B cell (primary cell): ENCODE results near the gene CEP85. TPM values are rescaled to one million over a fixed set of nuclear protein-coding genes. Genes with fewer than 3 reads are reported as not detected.

Experiments
- ATAC-seq: fragments of 200-7000 bp; cut with Tn5 transposase; one replicate; pipeline ENCODE4 v1.10.0; 2021; ENCODE audit warnings: low read depth, mild to moderate bottlenecking, moderate number of reproducible peaks, moderate library complexity
- CTCF ChIA-PET: fragments of 350-600 bp; sonication (Branson Sonifier 250); formaldehyde crosslinking; loops from one replicate; lab custom pipeline; 2021; ENCODE audit warnings: antibody characterized with exemption, inconsistent platforms; lab: Charles Lee
- POLR2A ChIA-PET: fragments of 350-600 bp; sonication (Branson Sonifier 250); formaldehyde crosslinking; loops from one replicate; lab custom pipeline; 2021; ENCODE audit warnings: antibody characterized with exemption; lab: Charles Lee
- DNase-seq: peaks from one replicate; pipeline ENCODE4 v3.0.0; 2013
- H2AFZ ChIP-seq: 2 replicates; pipeline ENCODE4 v1.6.1; 2012; ENCODE audit warnings: mild to moderate bottlenecking, low read depth, low read length; ENCODE audit not compliant: insufficient read depth, poor library complexity, severe bottlenecking
- H3K27ac ChIP-seq, 2 donors: 1 replicate in 1 of 2; 2 replicates in 1 of 2; pipeline ENCODE4 v1.5.1; 2012 to 2013; ENCODE audit warnings: low read length in 2 of 2, mild to moderate bottlenecking in 2 of 2, moderate library complexity in 1 of 2
- H3K27me3 ChIP-seq, 4 experiments: fragments of 200-600 bp in 1 of 4; sonication (generic) in 1 of 4; replicated peaks in 1 of 4; 1 replicate in 2 of 4; 2 replicates in 2 of 4; pipeline versions ENCODE4 v1.6.1 to v1.7.0; 2013 to 2016; ENCODE audit warnings: low read length in 3 of 4, mild to moderate bottlenecking in 2 of 4, mixed read lengths in 1 of 4, moderate library complexity in 1 of 4; ENCODE audit not compliant: insufficient read depth in 4 of 4, control insufficient read depth in 3 of 4; ENCODE audit errors: control extremely low read depth in 1 of 4
- H3K36me3 ChIP-seq, 2 experiments: replicated peaks in 1 of 2; 1 replicate in 1 of 2; 2 replicates in 1 of 2; pipeline versions ENCODE4 v1.6.1 to v1.7.1; 2013; ENCODE audit warnings: low read length in 1 of 2; ENCODE audit not compliant: insufficient read depth in 2 of 2, control insufficient read depth in 1 of 2; ENCODE audit errors: control extremely low read depth in 1 of 2, extremely low read depth in 1 of 2
- H3K4me1 ChIP-seq, 2 donors: fragments of 200-600 bp in 1 of 2; sonication (generic) in 1 of 2; 1 replicate in 1 of 2; 2 replicates in 1 of 2; pipeline versions ENCODE4 v1.5.1 to v1.6.1; 2013 to 2017; ENCODE audit warnings: low read length in 2 of 2; ENCODE audit not compliant: control insufficient read depth in 2 of 2, insufficient read depth in 2 of 2
- H3K4me2 ChIP-seq: replicated peaks from 2 replicates; pipeline ENCODE3; 2012; ENCODE audit warnings: mild to moderate bottlenecking, low read depth, low read length; ENCODE audit not compliant: poor library complexity, severe bottlenecking
- H3K4me3 ChIP-seq, 5 experiments: fragments of 200-600 bp in 1 of 5; sonication (generic) in 1 of 5; 1 replicate in 3 of 5; 2 replicates in 2 of 5; pipeline versions ENCODE4 v1.5.1 to v1.7.0; 2011 to 2016; ENCODE audit warnings: low read length in 4 of 5, mild to moderate bottlenecking in 4 of 5, low read depth in 2 of 5, control low read depth in 1 of 5, moderate library complexity in 1 of 5; ENCODE audit not compliant: insufficient read depth in 1 of 5; ENCODE audit errors: control extremely low read depth in 1 of 5, extremely low read depth in 1 of 5
- H3K79me2 ChIP-seq: fragments of 200-600 bp; sonication (generic); one replicate; pipeline ENCODE4 v1.6.0; 2016; ENCODE audit warnings: low read length; ENCODE audit not compliant: control insufficient read depth, insufficient read depth
- H3K9ac ChIP-seq: fragments of 200-600 bp; sonication (generic); 2 replicates; pipeline ENCODE4 v1.6.1; 2017; ENCODE audit warnings: mild to moderate bottlenecking, low read length, moderate library complexity
- H3K9me3 ChIP-seq, 3 donors: one replicate each; pipeline versions ENCODE4 v1.6.1 to v1.7.1; 2013; ENCODE audit warnings: low read length in 2 of 3; ENCODE audit not compliant: control insufficient read depth in 2 of 3, insufficient read depth in 1 of 3; ENCODE audit errors: control extremely low read depth in 1 of 3
- H4K20me1 ChIP-seq: 2 replicates; pipeline ENCODE4 v1.6.0; 2012; ENCODE audit warnings: mild to moderate bottlenecking, low read length; ENCODE audit not compliant: insufficient read depth, control insufficient read depth, poor library complexity, severe bottlenecking
- H3K27ac Mint-ChIP-seq: one replicate; pipeline ENCODE4 v1.8.0; 2021; ENCODE audit warnings: mixed read lengths
- H3K27me3 Mint-ChIP-seq: one replicate; pipeline ENCODE4 v1.8.0; 2021; ENCODE audit warnings: mixed read lengths
- H3K4me1 Mint-ChIP-seq: one replicate; pipeline ENCODE4 v1.8.0; 2021; ENCODE audit warnings: mixed read lengths
- H3K4me3 Mint-ChIP-seq: one replicate; pipeline ENCODE4 v1.8.0; 2021; ENCODE audit warnings: mixed read lengths
- H3K9me3 Mint-ChIP-seq: one replicate; pipeline ENCODE4 v1.8.0; 2022; ENCODE audit warnings: mixed read lengths; ENCODE audit not compliant: insufficient read depth
- EZH2 ChIP-seq: IDR thresholded peaks from 2 replicates; pipeline ENCODE4 v1.6.1; 2012; ENCODE audit warnings: borderline replicate concordance, low read depth, mild to moderate bottlenecking, moderate library complexity, low read length; ENCODE audit not compliant: insufficient read depth, poor library complexity, severe bottlenecking
- WGBS: methylation state at CpG from one replicate; pipeline ENCODE4 v1.1.5; 2013; ENCODE audit warnings: missing lambda C conversion rate; ENCODE audit not compliant: insufficient coverage; 5-methylcytosine and 5-hydroxymethylcytosine counted together
- intact Hi-C: fragments of 100-400 bp; cut with micrococcal nuclease; formaldehyde crosslinking; loops from one replicate; pipeline ENCODE4 v1.10.0; 2022
- polyA plus RNA-seq: library from polyadenylated mRNA; depleted of rRNA; stranded (reverse); fragments of >200 nt; gene quantifications from 2 replicates; pipeline ENCODE4 v1.2.3, GENCODE V29; 2012
- total RNA-seq, 2 donors: library from RNA; stranded (reverse); fragments of 120-200 nt in 1 of 2; gene quantifications; 1 replicate in 1 of 2; 2 replicates in 1 of 2; pipeline versions ENCODE4 v1.2.3 to v1.2.4, GENCODE V29; 2013 to 2022
- TF ChIP-seq, protein P1 (sequence below): fragments of 200-600 bp; IDR thresholded peaks from one replicate; pipeline ENCODE4 v1.8.0; 2022; ENCODE audit warnings: antibody characterized with exemption, mild to moderate bottlenecking

CEP85 gene
- total and polyA plus RNA-seq, 2 donors (not counting 1 experiment from before 2014, with no cell fraction given): 16.2 to 16.3 TPM

DNA sequence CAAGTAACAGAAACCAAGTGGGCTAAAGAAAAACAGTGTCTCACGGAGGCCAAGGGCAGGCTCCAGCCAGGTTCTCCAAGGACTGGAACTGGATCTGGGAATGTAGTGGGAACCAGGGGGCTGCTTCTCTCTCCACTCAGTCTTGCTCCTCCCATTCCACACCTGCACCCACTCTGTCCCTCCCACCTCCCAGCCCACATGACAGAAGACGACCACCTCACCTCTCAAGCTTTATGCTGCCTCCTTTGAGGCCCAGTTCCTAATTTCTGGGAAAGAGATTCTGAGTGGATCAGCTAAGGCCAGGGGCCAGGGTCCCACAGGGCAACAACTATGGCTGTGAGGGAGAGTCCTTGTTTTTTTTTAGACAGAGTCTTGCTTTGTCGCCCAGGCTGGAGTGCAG lies 18.8 kb upstream of the CEP85 start:
- H3K9ac ChIP-seq: no peak overlapping the region
- H3K36me3 ChIP-seq: no peaks in the 10 kb centered on the region
- H3K4me3 ChIP-seq: no peak overlapping the region
- Mint-ChIP-seq H3K9me3 (no peaks in the 10 kb centered on the region), H3K4me3 (no peak overlapping the region), H3K4me1 (no peaks in the 10 kb centered on the region), H3K27ac (no peak overlapping the region), H3K27me3 (peaks cover 9% of the 10 kb centered on the region)
- no peaks in the 10 kb centered on the region for H4K20me1 ChIP-seq
- intact Hi-C loops: no loop called here
- DNase-seq (no peak), ATAC-seq (no peak)
- no peak overlapping the region for H2AFZ ChIP-seq
- H3K4me1 ChIP-seq: no peaks in the 10 kb centered on the region
- no peak overlapping the region for H3K27ac ChIP-seq
- no peaks in the 10 kb centered on the region for H3K79me2 ChIP-seq
- peaks cover 0 to 2% (median 0%) of the 10 kb centered on the region in 4 experiments for H3K27me3 ChIP-seq
- TF ChIP-seq, protein P1, sequence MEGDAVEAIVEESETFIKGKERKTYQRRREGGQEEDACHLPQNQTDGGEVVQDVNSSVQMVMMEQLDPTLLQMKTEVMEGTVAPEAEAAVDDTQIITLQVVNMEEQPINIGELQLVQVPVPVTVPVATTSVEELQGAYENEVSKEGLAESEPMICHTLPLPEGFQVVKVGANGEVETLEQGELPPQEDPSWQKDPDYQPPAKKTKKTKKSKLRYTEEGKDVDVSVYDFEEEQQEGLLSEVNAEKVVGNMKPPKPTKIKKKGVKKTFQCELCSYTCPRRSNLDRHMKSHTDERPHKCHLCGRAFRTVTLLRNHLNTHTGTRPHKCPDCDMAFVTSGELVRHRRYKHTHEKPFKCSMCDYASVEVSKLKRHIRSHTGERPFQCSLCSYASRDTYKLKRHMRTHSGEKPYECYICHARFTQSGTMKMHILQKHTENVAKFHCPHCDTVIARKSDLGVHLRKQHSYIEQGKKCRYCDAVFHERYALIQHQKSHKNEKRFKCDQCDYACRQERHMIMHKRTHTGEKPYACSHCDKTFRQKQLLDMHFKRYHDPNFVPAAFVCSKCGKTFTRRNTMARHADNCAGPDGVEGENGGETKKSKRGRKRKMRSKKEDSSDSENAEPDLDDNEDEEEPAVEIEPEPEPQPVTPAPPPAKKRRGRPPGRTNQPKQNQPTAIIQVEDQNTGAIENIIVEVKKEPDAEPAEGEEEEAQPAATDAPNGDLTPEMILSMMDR: no peak
- no peak for TF ChIP-seq EZH2
- ChIA-PET CTCF (interaction anchor here (0.7 kb wide), 1 partner anchor 50 kb away, joined by 3 read pairs; no protein-coding TSS in a partner anchor), POLR2A (interaction anchor here (0.6 kb wide), 1 partner anchor 28 kb away, joined by 9 read pairs; no protein-coding TSS in a partner anchor)
- H3K9me3 ChIP-seq: no peaks in the 10 kb centered on the region
- 75% methylated on average over 1 of the region's 3 CpGs for WGBS
- no peak overlapping the region for H3K4me2 ChIP-seq

DNA sequence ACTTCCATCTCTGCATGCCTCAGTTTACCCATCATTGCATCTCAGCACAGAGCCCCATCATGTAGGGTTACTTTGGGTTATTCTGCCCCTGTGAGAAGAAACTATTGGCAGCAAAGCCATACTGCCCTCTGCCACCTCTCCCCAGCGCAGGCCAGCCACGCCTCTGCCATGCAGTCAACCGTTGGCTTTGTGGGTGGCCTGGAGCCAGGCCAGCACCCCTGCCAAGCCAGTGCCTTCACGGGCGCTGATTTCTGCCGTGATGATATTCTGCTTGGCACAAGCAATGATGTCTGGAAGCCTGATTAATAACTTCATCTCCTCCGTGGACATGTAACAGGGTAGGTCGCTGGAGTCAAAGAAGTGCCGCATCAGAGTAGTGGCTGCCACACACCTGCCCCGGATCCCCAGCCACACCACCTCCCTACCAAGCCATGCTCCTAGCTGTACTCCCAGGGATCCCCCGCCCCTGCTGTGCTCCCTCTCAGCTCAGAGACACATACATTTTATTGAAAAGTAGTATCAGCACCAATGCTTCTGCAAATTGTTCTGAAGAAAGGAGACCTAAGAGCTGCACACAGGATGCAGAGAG lies 15.0 kb upstream of the CEP85 start:
- ATAC-seq (no peak), DNase-seq (no peak)
- peaks cover 0 to 4% (median 0%) of the 10 kb centered on the region in 4 experiments for H3K27me3 ChIP-seq
- no peak overlapping the region for H3K9ac ChIP-seq
- no peak overlapping the region for H2AFZ ChIP-seq
- H3K4me3 ChIP-seq: no peak overlapping the region
- no peaks in the 10 kb centered on the region for H4K20me1 ChIP-seq
- POLR2A ChIA-PET: no interaction called here
- WGBS: 91% methylated on average over 10 of the region's 11 CpGs
- Mint-ChIP-seq H3K9me3 (no peaks in the 10 kb centered on the region), H3K4me3 (no peak overlapping the region), H3K27me3 (peaks cover 14% of the 10 kb centered on the region), H3K4me1 (no peaks in the 10 kb centered on the region), H3K27ac (no peak overlapping the region)
- no peak overlapping the region for H3K4me2 ChIP-seq
- CTCF ChIA-PET: no interaction called here
- H3K36me3 ChIP-seq: no peaks in the 10 kb centered on the region
- H3K27ac ChIP-seq: no peak overlapping the region
- H3K79me2 ChIP-seq: no peaks in the 10 kb centered on the region
- TF ChIP-seq EZH2: no peak
- TF ChIP-seq, protein P1: no peak
- intact Hi-C loops: no loop called here
- no peaks in the 10 kb centered on the region for H3K4me1 ChIP-seq
- no peaks in the 10 kb centered on the region for H3K9me3 ChIP-seq
